GM12875 (cell line): Measurements from ENCODE around the gene ARHGEF1.

Experiments used
- H3K4me3 ChIP-seq: one replicate; pipeline ENCODE4 v1.5.1; 2011; ENCODE audit warnings: low read depth, low read length, control low read depth
- TF ChIP-seq, protein P1 (sequence below): IDR thresholded peaks from 2 replicates; pipeline ENCODE4 v1.5.1; 2011; ENCODE audit warnings: low read depth, mild to moderate bottlenecking, control low read depth, inconsistent platforms, low read length, moderate library complexity, borderline replicate concordance; ENCODE audit not compliant: insufficient read depth

ARHGEF1 gene

DNA sequence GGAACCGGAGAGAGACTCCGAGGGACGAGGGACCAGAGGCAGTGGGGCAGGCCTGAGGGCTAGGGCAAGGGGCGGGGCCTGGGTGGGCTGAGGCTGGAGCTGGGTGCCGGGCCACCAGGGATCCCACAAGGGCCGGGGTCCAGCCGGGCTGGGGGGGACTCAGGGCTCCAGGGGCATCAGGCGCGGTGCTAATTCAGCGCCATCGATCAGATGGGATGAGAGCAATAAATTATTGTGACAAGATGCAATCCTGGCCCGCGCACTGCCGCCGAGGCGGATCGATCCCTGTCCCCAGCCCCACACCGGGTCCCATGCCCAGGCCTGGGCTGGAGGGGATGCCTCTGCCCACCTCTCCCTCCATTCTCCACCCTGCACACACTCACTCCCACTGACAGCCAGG lies 39.6 kb downstream of the ARHGEF1 start:
- TF ChIP-seq, protein P1, sequence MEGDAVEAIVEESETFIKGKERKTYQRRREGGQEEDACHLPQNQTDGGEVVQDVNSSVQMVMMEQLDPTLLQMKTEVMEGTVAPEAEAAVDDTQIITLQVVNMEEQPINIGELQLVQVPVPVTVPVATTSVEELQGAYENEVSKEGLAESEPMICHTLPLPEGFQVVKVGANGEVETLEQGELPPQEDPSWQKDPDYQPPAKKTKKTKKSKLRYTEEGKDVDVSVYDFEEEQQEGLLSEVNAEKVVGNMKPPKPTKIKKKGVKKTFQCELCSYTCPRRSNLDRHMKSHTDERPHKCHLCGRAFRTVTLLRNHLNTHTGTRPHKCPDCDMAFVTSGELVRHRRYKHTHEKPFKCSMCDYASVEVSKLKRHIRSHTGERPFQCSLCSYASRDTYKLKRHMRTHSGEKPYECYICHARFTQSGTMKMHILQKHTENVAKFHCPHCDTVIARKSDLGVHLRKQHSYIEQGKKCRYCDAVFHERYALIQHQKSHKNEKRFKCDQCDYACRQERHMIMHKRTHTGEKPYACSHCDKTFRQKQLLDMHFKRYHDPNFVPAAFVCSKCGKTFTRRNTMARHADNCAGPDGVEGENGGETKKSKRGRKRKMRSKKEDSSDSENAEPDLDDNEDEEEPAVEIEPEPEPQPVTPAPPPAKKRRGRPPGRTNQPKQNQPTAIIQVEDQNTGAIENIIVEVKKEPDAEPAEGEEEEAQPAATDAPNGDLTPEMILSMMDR: no peak
- H3K4me3 ChIP-seq: no peak overlapping the region

DNA sequence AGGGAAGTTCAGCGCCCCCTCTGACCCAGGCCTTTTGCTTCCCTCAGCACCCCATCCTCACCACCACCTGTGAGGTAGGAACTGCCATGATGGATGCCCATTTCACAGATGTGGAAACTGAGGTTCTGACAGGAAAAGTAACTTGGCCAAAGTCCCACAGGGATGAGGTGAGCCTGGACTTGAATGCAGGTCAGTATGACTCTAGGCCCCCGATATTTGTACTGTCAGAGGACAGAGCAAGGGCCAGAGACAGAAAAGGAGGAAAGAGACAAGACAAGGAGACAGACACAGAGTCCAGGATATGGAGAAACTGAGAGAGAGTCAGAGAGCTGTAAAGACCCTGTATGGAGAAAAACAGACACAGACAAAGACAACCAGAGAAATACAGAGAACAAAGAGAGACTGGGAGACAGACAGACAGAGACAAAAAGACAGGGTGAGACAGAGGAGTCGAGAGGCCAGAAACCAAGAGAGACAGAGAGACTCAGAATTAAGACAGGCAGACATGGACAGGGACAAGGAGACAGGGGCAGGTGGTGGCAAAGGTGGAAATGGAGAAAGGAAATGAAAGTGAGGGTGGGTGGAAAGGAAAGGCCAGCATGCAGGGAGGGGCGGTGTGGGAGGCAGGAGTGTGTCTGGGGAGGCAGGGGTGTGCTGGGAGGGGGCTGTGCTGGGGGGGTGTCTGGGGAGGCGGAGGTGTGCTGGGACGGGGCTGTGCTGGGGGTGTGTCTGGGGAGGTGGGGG lies 40.2 kb downstream of the ARHGEF1 start:
- TF ChIP-seq, protein P1: no peak
- H3K4me3 ChIP-seq: no peak overlapping the region

DNA sequence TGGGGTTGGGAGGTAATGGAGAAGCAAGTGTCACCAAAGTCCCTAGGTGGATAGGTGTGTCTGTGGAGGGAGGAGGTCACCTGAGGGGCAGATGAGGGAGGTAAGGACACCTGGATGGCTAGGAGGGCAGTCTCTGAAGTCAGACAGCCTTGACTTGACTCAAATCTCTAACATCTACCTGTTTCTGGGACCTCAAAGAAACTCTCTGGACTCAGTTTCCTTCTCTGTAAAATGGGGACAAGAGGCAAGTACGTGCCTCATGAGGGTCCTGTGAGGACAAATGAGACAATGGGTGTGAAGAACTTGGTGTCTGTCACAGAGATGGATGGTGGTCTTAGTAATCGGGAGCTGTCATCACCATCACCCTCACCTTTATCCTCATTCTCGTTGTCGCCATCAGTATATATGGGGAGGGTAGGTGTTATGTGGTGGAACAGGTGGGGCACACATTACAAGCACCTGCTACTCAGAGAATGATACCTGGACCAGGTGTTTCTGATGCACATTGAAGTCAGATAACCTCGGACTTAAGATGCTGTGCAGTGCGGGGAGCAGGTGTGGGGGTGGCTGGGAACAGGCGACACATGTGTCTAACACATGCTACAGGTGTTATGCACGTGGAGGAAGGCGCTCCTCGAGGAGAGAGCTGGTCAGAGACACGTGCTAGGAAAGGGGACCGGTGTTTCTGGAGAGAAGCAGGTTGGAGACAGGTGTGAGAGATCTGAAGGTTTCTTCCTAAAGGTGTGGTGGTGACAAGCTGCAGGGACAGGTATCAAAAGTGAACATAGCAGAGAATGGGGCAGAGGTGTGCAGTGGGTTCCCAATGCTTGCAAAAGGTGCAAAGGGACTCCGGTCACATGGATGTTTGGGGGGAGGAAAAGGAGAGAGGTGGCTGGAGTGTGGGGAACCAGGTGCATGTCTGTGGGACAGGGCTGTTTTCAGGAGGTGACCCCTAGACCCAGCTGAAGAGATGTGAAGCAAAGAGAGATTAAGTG lies 41.5 kb downstream of the ARHGEF1 start:
- H3K4me3 ChIP-seq: no peak overlapping the region
- TF ChIP-seq, protein P1: no peak

DNA sequence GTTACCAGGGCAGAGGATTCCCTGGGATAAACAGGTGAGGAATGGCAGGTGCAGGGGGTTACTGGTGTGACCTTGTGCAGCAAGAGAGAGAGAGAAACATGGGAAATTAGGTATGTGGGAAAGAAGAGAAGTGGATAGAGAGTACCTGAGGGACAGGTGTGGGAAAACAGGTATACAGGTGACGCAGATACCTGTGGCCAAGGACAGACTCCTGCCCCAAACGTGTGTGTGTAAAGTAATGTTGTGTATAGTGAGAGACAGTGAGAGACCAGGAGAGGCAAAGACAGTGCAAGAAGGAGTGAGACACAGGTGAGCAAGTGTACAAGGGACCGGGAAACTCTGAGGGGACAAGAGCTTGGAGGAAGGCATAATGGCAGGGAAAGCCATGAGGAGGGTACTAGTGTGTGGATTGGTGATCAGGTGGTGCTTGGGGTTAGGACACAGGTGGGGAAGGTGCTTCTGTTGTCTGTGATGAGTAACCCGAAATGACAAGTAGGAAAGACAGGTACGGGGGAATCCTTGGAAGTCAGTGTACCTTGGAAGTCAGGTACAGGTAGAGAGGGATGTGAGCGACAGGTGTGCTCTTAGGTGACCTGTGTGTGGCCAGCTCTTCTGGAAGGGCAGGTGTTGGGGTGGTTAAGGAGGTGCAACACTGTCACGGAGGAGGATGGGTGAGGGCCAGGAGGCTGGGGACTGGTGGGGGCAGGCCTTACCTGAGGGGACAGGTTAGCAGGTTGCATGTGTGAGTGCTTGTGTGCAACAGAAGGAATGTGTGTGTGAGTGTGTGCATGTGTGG lies 42.4 kb downstream of the ARHGEF1 start:
- TF ChIP-seq, protein P1: no peak
- H3K4me3 ChIP-seq: no peak overlapping the region

DNA sequence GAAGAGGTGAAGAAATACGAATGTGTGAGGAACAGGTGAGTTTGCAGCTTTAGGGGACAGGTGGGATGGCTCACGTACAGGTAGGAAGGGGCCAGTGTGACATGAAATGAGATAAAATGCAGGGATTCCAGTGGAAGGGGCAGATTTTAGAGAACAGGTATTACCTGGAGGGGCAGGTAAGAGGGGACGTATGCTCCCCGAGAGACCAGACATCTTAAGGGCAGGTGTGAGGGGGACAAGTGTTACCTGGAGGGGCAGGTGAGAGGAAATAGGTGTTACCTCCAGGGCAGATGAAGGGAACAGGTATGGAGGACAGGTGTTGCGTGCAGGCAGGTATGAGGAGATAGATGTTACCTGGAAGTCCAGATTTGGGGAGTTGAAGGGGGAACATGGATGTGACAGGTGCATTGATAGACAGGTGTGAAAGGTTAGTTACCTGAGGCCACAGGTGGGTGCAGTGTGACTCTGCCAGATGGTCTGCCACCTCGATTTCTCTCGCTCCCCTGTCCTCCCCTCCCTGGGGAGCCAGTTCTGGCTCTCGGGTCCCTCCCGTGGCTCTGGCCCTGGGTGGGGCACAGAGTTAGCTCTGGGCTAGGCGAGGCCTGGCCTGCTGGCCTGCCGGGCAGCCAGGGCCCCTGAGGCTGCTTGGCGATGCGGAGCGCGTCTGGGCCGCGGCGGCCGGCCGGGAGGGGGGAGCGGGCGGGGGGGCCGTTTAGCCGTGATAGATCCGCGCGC lies 43.2 kb downstream of the ARHGEF1 start:
- TF ChIP-seq, protein P1: no peak

DNA sequence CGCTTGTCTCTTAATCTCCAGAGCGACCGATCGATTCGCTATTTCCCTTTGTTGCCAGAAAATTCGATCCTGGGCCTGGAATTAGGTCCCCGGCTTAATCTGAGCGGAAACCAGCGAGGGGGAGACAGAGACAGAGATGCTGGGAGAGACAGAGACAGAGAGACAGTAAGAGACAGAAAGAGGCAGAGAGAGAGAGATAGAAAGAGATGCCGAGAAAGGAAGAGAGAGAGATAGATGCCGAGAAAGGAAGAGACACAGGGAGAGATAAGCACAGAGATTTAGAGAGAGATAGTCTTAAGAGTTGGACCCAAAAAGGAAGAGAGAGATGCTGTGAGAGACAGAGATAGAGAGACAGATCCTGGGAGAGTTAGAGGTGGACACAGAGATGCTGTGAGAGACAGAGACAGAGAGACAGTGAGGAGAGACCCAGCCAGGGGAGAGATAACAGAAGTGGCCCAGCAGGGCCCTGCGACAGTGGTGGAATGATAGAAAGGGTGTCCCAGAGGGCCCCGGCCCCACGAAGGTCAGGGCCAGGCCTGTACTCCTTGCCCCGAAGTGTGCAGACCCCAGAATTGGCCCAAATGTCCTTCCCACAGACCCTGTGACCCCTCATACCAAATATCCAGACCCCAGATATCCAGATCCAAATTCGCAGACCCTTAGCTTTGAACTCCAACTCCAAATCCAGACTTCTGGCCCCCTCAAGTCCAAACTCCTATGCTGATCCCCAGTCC lies 43.9 kb downstream of the ARHGEF1 start:
- no peak overlapping the region for H3K4me3 ChIP-seq
- TF ChIP-seq, protein P1: no peak

More for the DNA sequence above, 43.2 kb downstream of the ARHGEF1 start:
- no peak overlapping the region for H3K4me3 ChIP-seq
